ENCODE measurements around the gene RNF5. TPM values are rescaled to one million over a fixed set of nuclear protein-coding genes. Genes with fewer than 3 reads are reported as not detected.

RNF5 gene
- total and polyA plus RNA-seq, 4 donors = 45.2 to 94.4 (median 61.5) TPM

DNA sequence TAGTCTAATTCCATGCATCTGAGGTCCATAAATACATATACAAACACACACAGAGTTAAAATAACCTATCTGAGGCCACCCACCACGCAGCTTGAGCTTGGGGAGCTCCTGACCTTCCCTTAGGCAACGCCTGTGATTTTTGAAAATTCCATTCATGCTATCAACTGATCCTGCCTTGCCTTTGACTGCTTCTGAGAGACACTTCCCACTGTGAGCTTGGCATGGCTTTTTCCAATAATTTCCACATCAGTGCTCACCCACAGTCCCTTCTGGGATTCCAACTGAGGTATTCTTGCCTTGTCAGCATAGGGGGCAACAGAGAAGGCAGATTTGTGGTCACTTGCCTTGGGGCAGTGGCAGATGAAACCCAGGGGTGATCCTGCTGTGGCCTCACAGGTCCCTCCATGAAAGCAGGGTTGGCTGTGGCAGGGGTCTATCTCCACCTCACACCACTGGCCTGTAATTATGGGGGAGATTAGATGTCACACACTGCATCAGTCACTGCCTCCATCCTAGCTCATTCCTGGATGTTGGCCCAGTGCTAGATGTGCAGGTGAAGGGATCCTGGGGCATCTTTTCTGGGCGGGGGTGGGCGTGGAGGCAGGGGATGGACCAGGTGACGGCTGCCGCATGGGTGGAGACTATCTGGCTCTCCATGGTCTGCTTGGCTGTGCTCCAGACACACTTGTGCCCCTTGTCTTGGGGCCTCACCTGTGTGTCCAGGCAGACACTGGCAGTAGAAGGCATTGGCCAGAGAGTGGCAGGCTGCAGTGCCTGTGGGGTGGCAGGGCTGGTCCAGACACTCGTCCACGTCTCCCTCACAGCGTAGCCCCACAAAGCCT, 25.4 kb downstream of the RNF5 start:
- no peak for DNase-seq
- no peak overlapping the region for H3K9ac ChIP-seq (ENCODE audit: insufficient read depth in 1 of 2, low read length in 2 of 2)

DNA sequence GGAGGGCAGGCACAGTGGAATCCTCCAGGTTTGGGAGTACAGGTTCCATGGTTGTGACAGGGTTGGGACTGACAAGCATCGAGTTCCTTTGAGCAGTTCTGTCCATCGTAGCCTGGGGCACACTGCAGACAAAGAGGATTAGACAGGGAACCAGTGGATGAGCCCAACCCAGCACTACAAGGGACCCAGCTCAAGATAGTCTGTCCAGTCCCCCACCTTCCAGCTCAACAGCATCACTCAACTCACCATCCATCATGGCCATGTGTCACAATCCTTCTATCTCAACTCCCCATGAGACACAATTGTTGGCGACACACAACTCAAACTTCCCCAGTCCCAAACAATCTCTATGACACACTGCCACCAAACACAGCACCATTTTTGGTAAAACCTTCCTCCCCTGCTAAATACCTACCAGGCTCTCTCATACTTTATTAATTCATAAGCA, 26.1 kb downstream of the RNF5 start:
- 90% methylated on average over 3 of the region's 3 CpGs for WGBS, 2 donors
- Histone ChIP-seq H3K27me3 (ENCODE audit: control insufficient read depth in 3 of 3, insufficient read depth in 3 of 3, low read length in 2 of 3) (no peaks in the 10 kb centered on the region), H3K4me1 (ENCODE audit: control insufficient read depth in 5 of 5, insufficient read depth in 5 of 5, low read length in 5 of 5) (no peaks in the 10 kb centered on the region), H3K9ac (ENCODE audit: insufficient read depth in 1 of 2, low read length in 2 of 2) (no peak overlapping the region), H3K4me3 (no peak overlapping the region), H3K9me3 (ENCODE audit: control insufficient read depth in 4 of 4, insufficient read depth in 3 of 4, low read length in 3 of 4) (peaks cover 0 to 2% (median 0%) of the 10 kb centered on the region in 4 donors), H3K36me3 (ENCODE audit: control insufficient read depth in 4 of 4, insufficient read depth in 4 of 4, low read length in 4 of 4) (peaks cover 0 to 4% (median 0%) of the 10 kb centered on the region in 4 donors), H3K27ac (ENCODE audit: low read depth in 1 of 2, low read length in 1 of 2) (no peak overlapping the region)
- TF ChIP-seq, protein P1, sequence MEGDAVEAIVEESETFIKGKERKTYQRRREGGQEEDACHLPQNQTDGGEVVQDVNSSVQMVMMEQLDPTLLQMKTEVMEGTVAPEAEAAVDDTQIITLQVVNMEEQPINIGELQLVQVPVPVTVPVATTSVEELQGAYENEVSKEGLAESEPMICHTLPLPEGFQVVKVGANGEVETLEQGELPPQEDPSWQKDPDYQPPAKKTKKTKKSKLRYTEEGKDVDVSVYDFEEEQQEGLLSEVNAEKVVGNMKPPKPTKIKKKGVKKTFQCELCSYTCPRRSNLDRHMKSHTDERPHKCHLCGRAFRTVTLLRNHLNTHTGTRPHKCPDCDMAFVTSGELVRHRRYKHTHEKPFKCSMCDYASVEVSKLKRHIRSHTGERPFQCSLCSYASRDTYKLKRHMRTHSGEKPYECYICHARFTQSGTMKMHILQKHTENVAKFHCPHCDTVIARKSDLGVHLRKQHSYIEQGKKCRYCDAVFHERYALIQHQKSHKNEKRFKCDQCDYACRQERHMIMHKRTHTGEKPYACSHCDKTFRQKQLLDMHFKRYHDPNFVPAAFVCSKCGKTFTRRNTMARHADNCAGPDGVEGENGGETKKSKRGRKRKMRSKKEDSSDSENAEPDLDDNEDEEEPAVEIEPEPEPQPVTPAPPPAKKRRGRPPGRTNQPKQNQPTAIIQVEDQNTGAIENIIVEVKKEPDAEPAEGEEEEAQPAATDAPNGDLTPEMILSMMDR (IDR thresholded peaks at IDR 0.05; ENCODE audit: control extremely low read depth, extremely low read depth) = no peak
- ATAC-seq (ENCODE audit: insufficient read depth, low FRiP score) = no peak
- DNase-seq = no peak

More for the DNA sequence above, 25.4 kb downstream of the RNF5 start:
- Histone ChIP-seq H3K27ac (ENCODE audit: low read depth in 1 of 2, low read length in 1 of 2) (no peak overlapping the region), H3K36me3 (ENCODE audit: control insufficient read depth in 4 of 4, insufficient read depth in 4 of 4, low read length in 4 of 4) (peaks cover 0 to 4% (median 0%) of the 10 kb centered on the region in 4 donors), H3K4me3 (no peak overlapping the region), H3K27me3 (ENCODE audit: control insufficient read depth in 3 of 3, insufficient read depth in 3 of 3, low read length in 2 of 3) (no peaks in the 10 kb centered on the region), H3K9me3 (ENCODE audit: control insufficient read depth in 4 of 4, insufficient read depth in 3 of 4, low read length in 3 of 4) (peaks cover 0 to 2% (median 0%) of the 10 kb centered on the region in 4 donors), H3K4me1 (ENCODE audit: control insufficient read depth in 5 of 5, insufficient read depth in 5 of 5, low read length in 5 of 5) (no peaks in the 10 kb centered on the region)
- TF ChIP-seq, protein P1 (IDR thresholded peaks at IDR 0.05; ENCODE audit: control extremely low read depth, extremely low read depth) = no peak
- 82 to 90% methylated on average over 9 of the region's 9 CpGs for WGBS, 2 donors
- ATAC-seq (ENCODE audit: insufficient read depth, low FRiP score) = no peak

DNA sequence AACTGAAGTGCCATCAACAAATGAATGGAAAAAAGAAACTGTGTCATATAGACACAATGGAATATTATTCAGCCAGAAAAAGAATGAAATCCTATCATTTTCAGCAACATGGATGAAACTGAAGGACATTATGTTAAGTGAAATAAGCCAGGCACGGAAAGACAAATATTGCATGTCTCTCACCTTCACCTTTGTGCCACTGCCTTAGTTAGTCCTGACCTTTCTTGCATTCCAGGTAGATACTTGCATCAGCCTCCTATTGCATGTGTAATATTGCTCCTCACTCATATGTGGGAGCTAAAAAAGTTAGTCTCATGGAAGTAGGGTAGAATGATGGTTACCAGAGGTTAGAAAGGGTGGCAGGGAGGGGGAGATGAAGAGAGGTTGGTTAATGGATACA, 30.8 kb downstream of the RNF5 start:
- Histone ChIP-seq H3K27ac (ENCODE audit: low read depth in 1 of 2, low read length in 1 of 2) (no peak overlapping the region), H3K4me3 (no peak overlapping the region), H3K9me3 (ENCODE audit: control insufficient read depth in 4 of 4, insufficient read depth in 3 of 4, low read length in 3 of 4) (no peaks in the 10 kb centered on the region), H3K36me3 (ENCODE audit: control insufficient read depth in 4 of 4, insufficient read depth in 4 of 4, low read length in 4 of 4) (peaks cover 0 to 2% (median 0%) of the 10 kb centered on the region in 4 donors), H3K27me3 (ENCODE audit: control insufficient read depth in 3 of 3, insufficient read depth in 3 of 3, low read length in 2 of 3) (no peaks in the 10 kb centered on the region), H3K9ac (ENCODE audit: insufficient read depth in 1 of 2, low read length in 2 of 2) (no peak overlapping the region), H3K4me1 (ENCODE audit: control insufficient read depth in 5 of 5, insufficient read depth in 5 of 5, low read length in 5 of 5) (no peaks in the 10 kb centered on the region)
- DNase-seq = no peak
- no peak for ATAC-seq (ENCODE audit: insufficient read depth, low FRiP score)
- TF ChIP-seq, protein P1 (IDR thresholded peaks at IDR 0.05; ENCODE audit: control extremely low read depth, extremely low read depth) = no peak
- 86 to 94% methylated on average over 1 of the region's 1 CpG for WGBS, 2 donors
